Measurements from ENCODE around the gene DLK1.

GRCh38 chr14:100677152-100677551, 49.5 kb upstream of the DLK1 start:
- no peak for TF ChIP-seq CTCF (IDR thresholded peaks at IDR 0.05; ENCODE audit: low read length)
- no peak for TF ChIP-seq EZH2 (optimal IDR thresholded peaks at IDR 0.05; ENCODE audit: low read depth, low read length)
